Measurements from ENCODE around the gene SFTPB.
"Not testable (repeated sequence)": the region's sequence is repeated elsewhere in the genome, so short reads cannot be mapped to it uniquely, and the experiment has no call there.

The SFTPB gene

GRCh38 chr2:85668009-85668856 is at the start of gene SFTPB:
Gene SFTPB, minus strand, starts transcription at chr2:85668199. Its CDS starts 16 bp downstream, at chr2:85668183.
- DNase-seq, result no peak

DNA sequence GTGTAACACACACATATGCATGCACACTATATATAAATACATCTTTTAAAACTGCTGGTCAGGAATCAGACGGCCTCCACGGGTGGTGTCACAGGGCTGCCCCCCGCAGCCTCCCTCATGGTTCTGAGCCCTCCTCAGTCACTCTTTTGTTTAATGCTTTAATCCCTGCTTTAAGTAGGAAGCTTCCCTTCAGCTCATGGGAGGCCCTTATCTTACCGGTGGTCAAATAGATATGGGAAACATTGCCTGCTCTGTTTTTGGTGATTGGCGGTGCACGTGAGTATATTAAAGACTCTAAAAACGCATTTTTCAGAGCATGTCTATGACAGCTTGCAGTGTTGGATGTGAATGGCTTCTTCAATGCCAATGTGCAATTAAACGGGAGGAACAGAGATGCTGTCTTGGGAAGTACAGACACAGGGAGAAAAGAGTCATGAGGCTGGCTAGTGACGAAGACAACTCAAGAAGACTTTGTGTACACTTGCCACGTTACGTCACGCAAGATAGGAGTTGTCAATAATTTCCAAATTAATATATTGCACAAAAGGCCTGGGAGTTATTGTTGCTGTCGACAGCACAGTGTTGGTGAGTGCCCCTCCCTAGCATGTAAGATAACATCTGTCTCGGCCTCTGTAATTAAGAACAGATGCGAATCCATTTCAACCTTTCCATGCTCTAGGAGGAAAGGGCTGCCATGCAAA is 49.5 kb upstream of the SFTPB start:
- DNase-seq, result no peak

- no peak for DNase-seq
Observed at GRCh38 chr2:85716346-85716914, 48.4 kb upstream of the SFTPB start.

DNA sequence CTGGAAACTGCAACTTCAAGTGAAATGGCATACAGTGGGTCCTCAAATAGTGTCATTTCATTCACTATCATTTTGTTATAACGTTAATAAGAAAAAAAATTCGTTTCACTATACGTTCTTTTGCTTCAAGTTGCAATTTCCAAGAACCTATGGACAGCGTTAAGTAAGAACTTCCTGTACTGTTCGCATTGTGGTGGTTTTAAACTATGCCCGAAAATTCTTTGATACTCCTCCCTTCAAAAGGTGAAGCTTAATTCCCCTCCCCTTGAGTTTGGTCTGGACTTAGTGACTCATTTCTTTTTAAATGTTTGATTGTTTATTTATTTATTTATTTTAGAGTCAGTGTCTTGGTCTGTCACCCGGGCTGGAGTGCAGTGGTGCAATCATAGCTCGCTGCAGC is 46.8 kb upstream of the SFTPB start:
- no peak for DNase-seq

DNA sequence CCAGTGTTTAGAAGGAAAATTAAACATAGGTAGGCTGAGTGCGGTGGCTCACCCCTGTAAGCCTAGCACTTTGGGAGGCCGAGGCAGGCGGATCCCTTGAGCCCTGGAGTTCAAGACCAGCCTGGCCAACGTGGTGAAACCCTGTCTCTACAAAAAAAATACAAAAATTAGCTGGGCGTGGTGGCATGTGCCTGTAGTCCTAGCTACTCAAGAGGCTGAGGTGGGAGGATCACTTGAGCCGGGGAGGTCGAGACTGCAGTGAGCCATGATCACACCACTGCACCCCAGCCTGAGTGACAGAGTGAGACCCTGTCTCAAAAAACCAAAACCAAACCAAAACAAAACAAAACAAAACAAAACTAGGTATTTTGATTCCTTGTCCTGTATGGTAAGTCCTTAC is 46.4 kb upstream of the SFTPB start:
- DNase-seq, result not testable (repeated sequence)

DNA sequence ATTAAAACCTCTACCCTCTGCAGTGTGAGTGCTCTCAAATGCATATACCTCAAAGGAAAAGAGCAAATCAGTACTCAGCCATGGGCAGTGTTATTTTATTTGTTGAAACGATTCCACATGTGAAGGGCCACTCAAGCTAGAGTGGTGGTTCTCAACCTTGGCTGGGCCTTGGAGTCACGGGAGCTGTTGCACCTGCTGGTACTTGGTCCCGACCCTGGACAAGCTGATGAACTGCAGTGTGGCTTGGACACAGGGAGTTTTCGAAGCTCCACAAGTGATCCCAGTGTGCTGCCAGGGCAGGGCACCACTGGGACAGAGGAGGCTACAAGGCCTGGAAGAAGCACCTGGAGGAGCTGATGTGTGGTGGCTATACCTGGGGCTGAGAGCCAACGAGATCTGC is 45.8 kb upstream of the SFTPB start:
- no peak for DNase-seq

DNA sequence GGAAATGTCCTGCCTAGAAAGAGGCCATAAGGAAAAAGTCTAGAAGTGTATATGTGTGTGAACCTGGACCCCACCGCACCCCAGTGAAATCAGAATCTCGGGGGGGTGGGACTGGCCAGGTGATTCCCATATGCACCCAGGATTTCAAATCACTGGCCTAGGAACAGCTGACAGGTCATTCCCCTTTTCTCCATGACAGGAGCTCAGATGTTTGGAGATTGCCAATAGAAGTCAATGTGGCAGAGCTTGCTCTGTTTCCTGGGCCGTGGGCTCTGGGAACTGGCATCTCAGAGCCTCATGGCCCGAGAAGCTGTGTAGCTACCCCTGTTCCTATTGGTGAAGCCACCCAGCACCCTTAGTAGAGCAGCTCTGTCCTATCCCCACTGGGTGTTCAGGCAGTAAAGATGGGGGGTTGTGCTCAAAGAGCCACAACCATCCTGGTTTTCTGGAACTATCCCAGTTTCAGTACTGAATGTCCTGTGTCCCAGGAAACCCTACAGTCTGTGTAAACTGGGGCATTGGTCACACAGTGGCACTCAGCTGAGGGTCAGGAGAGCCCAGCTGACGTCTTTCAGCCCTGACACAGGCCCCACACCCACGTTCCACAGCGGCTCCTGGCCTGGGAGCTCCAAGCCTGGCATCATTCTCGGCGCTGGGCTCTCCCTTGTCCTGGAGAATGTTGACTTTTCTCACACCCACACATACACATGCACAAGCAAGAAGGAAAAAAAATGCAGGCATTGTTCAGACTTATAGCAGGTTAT is 45.0 kb upstream of the SFTPB start:
- DNase-seq, result no peak

GRCh38 chr2:85712336-85712735 is 44.3 kb upstream of the SFTPB start:
- no peak for DNase-seq

DNA sequence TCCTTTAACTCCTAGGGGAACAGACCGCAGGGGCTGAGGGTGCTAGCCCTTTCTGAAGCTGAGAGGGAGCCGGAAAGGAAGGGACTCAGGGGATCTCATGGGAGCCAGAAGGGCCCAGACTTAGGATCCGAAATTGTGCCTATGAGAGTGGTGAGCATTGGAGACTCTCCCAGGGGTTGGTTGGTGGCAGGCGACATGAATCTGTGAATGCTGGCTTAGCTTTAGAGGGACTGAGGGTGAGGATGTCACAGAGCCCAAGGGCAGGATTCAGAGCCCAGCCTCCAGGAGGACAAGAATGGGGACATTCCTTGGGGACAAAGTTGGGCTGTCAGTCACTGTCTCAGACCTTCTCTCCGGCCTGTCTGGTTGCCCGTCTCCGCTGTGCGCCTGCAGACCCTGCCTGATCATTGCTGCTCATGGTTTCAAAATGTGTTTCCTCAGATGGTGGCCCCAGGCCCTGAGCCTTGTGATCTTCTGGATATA is 43.6 kb upstream of the SFTPB start:
- no peak for DNase-seq

DNA sequence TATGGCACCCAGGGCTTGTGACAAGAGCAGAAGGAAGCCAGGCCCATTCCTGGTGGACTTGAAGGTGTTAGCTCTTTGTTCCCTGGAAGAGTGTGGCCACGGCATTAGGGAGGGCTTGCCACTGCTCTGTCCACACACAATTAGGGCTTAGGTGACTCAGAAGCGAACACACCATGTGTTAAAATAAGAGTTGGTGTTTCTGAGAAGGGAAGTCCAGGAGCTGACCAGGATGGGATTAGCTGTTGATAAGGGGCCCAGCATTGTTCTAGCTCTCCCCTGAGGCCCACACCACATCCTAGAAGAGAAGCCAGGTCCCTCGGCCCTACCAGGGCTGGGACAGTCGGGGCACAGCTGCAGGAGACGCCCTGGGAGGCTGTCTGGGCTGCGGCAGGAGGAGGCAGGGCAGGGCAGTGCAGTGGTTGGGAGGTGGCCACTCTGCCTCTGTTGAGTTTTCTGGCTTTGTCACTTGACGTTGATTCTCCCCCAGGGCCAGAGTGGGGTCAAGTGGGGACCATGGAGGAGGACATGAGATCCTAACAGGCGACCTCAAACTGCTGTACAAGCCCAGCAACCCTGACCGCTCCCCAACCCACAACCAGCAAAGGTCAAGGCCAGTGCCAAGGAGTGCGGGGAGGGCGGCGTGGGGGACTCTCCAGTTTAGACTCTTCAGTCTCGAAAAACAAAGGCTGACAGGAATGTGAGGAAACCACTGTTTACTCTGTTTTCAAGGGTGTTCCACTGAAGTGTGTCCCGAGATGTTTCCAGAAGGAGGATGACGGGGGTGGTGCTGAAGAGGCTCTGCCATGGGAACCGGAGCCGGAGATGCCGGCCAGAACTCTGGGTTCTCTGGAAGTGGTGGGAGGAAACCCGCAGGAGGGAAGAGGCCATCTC is 42.9 kb upstream of the SFTPB start:
- DNase-seq, result no peak

DNA sequence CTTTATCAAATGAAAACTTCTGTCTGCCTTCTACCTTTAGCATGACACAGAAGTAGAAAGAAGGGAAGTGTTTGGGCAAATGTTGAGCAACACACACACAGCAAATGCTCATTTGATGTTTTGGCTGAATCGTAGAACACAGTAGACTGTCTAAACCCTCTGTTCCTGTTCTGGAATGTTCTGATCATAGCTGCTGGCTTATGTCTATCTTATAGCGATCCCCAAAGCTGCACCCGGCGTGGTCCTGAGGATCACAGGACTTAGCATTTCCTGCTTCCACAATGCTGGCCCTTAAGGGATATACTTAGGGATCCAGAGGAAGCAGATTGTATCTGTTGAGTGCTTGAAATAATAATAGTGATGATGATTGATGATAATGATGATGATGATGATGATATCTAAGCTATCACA is 41.4 kb upstream of the SFTPB start:
- DNase-seq, result no peak

DNA sequence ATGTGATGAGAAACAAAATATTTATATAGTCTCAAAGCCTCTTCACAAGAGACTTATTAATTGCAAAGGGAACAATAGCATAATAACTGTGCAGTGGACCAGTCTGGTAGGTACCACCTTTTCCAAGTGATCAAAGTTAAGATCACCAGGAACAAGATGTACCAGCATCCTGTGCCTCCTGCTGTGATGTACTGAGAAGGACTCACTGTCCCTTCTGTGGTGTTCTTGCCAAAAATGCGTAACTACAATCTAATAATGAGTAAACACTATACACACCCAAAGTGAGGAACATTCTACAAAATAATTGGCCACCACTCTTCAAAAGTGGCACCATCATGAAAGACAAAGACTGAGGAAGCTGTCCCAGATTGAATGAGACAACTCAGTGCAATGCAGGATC is 40.6 kb upstream of the SFTPB start:
- no peak for DNase-seq

- peak in 1 of 4 experiments; percentile 16 for DNase-seq
Observed at GRCh38 chr2:85707304-85707703, 39.3 kb upstream of the SFTPB start.

DNA sequence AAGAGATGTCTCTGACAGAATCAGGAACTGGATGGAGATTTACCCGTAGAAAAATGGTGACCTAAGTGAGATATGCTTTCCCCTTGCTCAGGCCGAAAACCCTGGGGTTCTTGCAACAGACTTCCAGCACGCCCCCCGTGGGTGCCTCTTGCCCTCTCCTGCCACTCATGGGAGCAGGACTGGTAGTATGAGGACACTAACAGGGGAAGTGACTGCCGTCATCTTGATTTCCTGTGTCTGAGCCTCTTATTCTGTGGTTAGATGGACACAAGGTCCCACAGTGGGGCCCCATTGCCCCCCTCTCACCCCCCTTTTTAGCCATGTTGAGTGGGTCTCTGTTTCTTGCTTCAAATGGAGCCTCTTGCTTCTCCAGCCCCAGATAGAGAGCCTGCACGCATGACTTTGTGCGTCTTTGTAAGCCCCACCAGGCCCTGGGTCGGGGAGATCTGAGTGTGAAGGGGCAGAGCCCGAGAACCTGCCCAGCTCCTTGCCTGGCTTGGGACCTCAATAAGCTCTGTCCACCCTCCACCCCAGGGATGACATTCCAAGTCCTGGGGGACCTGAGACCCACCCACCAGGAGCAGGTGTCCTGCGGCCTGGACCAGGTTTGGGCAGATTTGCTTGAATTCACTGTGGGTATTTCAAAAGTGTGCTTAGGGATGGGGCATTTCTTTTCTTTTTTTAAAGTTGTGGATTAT is 38.7 kb upstream of the SFTPB start:
- no peak for DNase-seq

- no peak for DNase-seq
Observed at GRCh38 chr2:85706063-85706462, 38.1 kb upstream of the SFTPB start.

DNA sequence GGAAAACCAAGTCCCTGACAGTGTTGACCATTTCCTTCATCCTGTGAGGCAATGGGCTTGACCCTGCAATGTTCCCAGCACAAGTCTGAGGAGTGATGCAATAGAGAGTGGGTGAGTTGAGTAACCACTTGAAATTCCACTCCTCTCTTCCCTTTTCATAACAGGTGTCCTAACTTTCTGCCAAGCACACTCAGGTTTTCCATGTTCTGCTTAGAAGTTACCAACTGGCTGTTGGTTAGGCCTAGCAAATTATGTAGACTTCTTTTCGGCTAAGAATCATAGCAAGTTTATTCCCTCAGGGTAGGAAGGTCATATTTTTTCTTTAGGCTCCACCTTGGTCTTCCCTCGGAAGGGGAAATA is 37.7 kb upstream of the SFTPB start:
- DNase-seq, result no peak

DNA sequence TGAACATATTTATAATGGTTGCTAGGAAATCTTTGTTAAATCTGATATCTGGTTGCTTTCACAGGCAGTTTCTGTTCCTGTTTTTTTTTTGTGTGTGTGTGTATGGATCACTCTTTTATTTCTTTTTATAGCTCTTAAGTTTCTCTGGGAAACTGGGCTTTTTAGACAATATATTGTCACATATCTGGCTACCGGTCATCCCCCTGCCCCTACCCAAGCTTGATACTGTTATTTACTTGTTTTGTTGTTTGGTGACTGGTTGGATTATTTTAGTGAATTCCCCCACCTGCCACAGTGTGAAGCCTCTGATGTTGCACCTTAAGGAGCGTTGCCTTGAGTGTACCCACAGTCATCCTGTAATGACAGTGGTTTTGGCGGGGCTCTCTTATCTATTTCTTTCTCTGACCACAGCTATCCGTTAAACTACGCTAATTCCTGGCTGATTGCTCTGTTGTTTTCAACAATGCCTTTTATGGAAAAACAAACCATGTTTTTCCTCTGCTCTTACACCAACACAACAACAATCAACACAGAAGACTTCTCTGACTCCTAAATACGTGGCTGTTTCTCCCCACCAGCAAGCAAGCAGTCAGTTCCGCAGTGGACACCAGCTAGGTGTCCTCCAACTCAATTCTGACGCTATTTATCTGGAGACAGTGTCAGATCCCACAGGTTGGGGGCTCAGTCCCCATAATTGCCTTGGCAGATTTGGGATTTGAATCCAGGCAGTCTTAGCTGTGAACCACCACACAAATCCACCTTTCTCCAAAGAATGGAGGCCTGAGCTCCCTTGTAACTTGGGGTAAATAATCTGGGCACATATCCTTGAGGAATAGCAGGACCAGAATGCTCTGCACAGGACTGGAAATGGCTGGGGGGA is 37.0 kb upstream of the SFTPB start:
- no peak for DNase-seq

DNA sequence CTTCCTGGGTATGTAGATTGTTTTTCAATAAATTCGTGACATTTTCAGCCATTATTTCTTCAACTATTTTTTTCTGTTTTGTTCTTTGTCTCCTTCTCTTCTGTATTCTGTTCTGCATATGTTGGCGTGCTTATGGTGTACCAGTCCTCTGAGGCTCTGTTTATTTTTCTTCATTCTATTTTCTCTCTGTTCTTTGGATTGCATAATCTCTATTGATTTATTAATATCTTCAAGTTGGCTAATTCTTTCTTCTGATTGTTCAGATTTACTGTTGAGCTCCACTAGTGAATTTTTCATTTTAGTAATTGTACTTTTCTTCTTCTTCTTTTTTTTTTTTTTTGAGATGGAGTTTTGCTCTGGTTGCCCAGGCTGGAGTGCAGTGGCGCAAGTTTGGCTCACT is 36.0 kb upstream of the SFTPB start:
- no peak for DNase-seq

DNA sequence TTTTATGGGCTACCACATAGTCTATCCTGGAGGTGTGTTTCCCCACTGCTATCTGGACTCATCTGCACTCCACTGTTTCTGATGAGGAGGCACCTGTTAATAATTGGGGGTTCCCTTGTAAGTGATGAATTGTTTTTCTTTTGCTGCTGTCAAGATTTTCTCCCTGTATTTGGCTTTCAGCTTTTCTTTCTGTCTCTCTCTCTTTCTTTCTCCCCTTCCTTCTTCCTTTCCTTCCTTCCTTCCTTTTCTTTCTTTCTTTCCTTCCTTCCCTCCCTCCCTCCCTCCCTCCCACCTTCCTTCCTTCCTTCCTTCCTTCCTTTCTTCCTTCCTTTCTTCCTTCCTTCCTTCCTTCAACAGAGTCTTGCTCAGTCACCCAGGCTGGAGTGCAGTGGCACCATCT is 35.3 kb upstream of the SFTPB start:
- no peak for DNase-seq

DNA sequence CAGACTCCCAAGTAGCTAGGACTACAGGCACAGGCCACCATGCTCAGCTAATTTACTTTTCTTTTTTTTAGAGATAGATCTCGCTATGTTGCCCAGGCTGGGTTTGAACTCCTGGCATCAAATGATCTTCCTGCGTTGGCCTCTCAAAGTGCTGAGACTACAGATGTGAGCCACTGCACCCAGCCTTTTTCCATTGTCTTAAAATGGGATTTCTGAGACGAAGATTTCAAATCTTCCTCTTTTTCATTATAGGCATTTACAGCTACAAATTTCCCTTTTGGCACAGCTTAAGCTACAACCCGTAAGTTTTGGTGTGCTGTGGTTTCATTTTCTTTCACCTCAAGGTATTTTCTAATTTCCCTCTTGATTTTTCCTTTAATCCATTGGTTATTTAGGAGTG is 34.8 kb upstream of the SFTPB start:
- DNase-seq, result no peak
